Keratinocyte (primary cell): Measurements from ENCODE around the gene DPP3.

Source experiments
- CTCF ChIP-seq, 3 experiments: IDR thresholded peaks in 1 of 3; conservative IDR thresholded peaks in 1 of 3; optimal IDR thresholded peaks in 1 of 3; 2 replicates in 2 of 3; 3 replicates in 1 of 3; pipeline versions ENCODE3 to v1.5.1; 2011; ENCODE audit warnings: low read length in 3 of 3, mild to moderate bottlenecking in 3 of 3, moderate library complexity in 2 of 3, control low read depth in 1 of 3, inconsistent platforms in 1 of 3; ENCODE audit not compliant: insufficient read depth in 2 of 3; ENCODE audit errors: extremely low read depth in 1 of 3
- EZH2 ChIP-seq: IDR thresholded peaks from one replicate; pipeline ENCODE4 v1.6.1; 2012; ENCODE audit warnings: inconsistent platforms, mild to moderate bottlenecking, low read length, moderate library complexity

GRCh38 chr11:66546966-66547661, 66.9 kb downstream of the DPP3 start:
- TF ChIP-seq EZH2 (no peak), CTCF (optimal IDR thresholded peaks at IDR 0.05 in 1 of 3, IDR thresholded peaks at IDR 0.05 in 1 of 3, conservative IDR thresholded peaks at IDR 0.05 in 1 of 3; ENCODE audit: extremely low read depth in 1 of 3, insufficient read depth in 2 of 3, low read length in 3 of 3) (no peak)
